ENCODE measurements around the gene ADRA2B. TPM values are rescaled to one million over a fixed set of nuclear protein-coding genes. Genes with fewer than 3 reads are reported as not detected.

ADRA2B gene
- total RNA-seq, 4 donors from 2014 or later = 2.1 to 6.0 (median 4.0) TPM

DNA sequence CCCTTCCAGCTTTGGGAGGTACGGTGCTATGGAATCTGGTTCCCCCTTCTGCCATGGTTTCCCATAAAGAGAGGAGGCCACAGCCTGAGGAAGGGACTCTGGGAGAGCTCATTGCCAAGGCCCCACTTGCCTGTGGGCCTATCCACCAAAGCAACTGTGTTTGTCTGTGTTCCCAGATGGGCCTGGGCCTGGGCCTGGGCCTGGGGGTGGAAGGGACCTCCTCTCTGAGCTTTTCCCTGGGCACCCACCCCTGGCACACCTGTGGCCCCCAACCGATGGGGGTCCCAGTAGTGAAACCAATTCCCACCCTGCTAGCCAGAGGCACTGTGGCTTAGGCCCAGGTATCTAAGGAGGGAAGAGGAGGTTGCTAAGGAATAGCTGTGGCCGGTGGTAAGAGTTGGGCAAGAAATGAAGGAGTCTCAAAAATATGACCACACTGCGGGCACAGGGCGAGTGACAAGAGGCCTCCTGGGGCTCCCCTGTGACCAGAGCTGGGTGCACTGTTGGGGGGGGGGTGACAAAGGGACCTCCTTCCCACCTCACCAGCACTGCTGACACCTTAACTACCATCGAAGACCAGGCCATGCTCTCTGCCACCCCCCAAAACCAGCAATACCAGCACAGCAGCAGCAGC lies 33.8 kb upstream of the ADRA2B start:
- TF ChIP-seq, protein P1, sequence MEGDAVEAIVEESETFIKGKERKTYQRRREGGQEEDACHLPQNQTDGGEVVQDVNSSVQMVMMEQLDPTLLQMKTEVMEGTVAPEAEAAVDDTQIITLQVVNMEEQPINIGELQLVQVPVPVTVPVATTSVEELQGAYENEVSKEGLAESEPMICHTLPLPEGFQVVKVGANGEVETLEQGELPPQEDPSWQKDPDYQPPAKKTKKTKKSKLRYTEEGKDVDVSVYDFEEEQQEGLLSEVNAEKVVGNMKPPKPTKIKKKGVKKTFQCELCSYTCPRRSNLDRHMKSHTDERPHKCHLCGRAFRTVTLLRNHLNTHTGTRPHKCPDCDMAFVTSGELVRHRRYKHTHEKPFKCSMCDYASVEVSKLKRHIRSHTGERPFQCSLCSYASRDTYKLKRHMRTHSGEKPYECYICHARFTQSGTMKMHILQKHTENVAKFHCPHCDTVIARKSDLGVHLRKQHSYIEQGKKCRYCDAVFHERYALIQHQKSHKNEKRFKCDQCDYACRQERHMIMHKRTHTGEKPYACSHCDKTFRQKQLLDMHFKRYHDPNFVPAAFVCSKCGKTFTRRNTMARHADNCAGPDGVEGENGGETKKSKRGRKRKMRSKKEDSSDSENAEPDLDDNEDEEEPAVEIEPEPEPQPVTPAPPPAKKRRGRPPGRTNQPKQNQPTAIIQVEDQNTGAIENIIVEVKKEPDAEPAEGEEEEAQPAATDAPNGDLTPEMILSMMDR (IDR thresholded peaks at IDR 0.05) = no peak
- no peak for TF ChIP-seq EP300 (IDR thresholded peaks at IDR 0.05)
- no peak for TF ChIP-seq POLR2A (IDR thresholded peaks at IDR 0.05; ENCODE audit: low read depth)
- no peak for TF ChIP-seq POLR2AphosphoS5 (IDR thresholded peaks at IDR 0.05)
- DNase-seq (ENCODE audit: extremely low spot score) = no peak
- WGBS = 97% methylated on average over 6 of the region's 6 CpGs

DNA sequence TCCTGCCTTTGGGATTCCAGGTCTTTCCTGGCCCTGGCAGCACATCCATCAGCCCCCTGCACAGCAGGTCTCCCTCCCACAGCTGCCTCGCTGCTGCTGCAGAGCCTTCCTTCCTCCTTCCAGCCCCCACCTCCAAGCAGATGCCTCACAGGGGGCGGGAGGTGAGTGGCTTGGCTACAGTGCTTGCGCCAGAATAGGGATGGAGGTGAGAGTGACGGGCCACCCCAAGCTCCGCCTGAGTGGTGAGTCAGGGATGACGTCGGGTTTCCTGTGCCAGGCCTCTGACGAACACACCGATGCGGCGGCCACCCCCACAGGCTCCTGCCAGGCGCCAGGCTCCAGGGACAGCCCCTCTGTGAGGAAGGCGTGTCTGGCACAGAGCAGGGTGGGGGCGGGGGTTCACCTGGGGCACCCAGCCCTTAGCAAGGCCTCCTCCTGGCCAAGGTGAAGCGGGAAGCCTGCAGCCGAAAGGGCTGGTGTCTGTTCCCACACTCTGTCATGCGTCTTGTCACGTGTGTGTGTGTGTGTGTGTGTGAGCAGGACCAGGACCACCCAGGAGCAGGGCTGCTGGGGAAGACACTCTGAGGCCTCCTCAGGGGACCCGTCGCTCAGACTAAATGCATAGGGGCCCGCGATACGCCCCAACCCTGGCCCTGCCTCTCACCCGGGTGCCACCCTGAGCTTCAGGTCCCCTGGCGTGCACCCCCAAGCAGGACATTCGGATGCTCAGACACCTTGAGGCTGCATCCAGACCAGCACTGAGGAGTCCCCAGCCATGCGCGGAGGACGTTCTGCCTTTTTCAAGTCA lies 32.2 kb upstream of the ADRA2B start:
- Histone ChIP-seq H3K36me3 (no peaks in the 10 kb centered on the region), H3K27ac (replicated peaks in 1 of 4) (peak overlapping the region in 3 of 4 donors; percentile 20 to 69 (median 46)), H3K4me1 (peaks cover 25 to 50% (median 48%) of the 10 kb centered on the region in 4 donors), H3K9me3 (no peaks in the 10 kb centered on the region), H3K27me3 (no peaks in the 10 kb centered on the region), H3K4me3 (peak overlapping the region in 3 of 4 donors; percentile 14 to 30 (median 21))
- intact Hi-C loops (cut with DNase I) = loop anchor here (5.0 kb wide), 1 partner anchor 109 kb away; no protein-coding TSS in a partner anchor
- WGBS = 33% methylated on average over 26 of the region's 29 CpGs
- no peak for DNase-seq (ENCODE audit: extremely low spot score)
- no peak for TF ChIP-seq POLR2A (IDR thresholded peaks at IDR 0.05; ENCODE audit: low read depth)
- peak; percentile 44 to 69 for TF ChIP-seq POLR2AphosphoS5 (IDR thresholded peaks at IDR 0.05)
- TF ChIP-seq, protein P1 (IDR thresholded peaks at IDR 0.05) = no peak
- no peak for TF ChIP-seq EP300 (IDR thresholded peaks at IDR 0.05)

More for the DNA sequence above, 33.8 kb upstream of the ADRA2B start:
- intact Hi-C loops (cut with DNase I) = no loop called here
- peaks cover 0 to 7% (median 0%) of the 10 kb centered on the region in 4 donors for H3K27me3 ChIP-seq
- no peak overlapping the region for H3K27ac ChIP-seq (replicated peaks in 1 of 4)
- no peaks in the 10 kb centered on the region for H3K9me3 ChIP-seq
- no peak overlapping the region for H3K4me3 ChIP-seq
- H3K4me1 ChIP-seq = peaks cover 17 to 39% (median 36%) of the 10 kb centered on the region in 4 donors
- no peaks in the 10 kb centered on the region for H3K36me3 ChIP-seq

DNA sequence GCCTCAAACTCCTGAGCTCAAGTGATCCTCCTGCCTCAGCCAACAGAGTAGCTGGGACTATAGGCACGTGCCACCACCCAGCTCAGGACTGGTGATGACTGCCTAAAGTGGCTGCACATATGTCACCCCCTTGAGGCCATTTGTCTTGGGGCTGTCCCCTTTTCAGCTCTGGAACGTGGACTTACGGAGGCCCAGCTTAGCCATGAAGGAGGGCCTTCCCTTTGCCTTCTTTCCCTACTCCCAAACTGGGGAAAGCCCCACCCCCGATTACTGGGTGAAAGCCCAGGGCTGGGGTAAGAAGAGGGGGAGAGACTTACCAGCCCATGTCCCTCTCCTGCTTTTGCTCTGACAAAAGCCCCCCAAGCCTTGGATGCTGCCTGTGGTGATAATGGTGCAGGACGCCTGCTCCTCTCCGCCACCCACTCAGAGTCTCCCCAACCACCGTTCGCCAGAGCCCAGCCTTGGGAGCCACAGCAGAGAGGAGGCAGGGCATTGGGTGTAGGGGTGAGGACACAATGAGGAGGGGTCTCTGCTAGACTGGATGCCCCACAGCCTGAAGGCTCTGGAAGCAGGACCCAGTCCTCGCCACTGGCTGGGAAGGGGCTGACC lies 31.3 kb upstream of the ADRA2B start:
- no peak for DNase-seq (ENCODE audit: extremely low spot score)
- Histone ChIP-seq H3K4me1 (peaks cover 25 to 50% (median 48%) of the 10 kb centered on the region in 4 donors), H3K9me3 (no peaks in the 10 kb centered on the region), H3K4me3 (no peak overlapping the region), H3K27ac (replicated peaks in 1 of 4) (peak overlapping the region; percentile 20 to 69 (median 34)), H3K27me3 (no peaks in the 10 kb centered on the region), H3K36me3 (no peaks in the 10 kb centered on the region)
- TF ChIP-seq, protein P1 (IDR thresholded peaks at IDR 0.05) = no peak
- TF ChIP-seq POLR2A (IDR thresholded peaks at IDR 0.05; ENCODE audit: low read depth) (no peak), POLR2AphosphoS5 (IDR thresholded peaks at IDR 0.05) (no peak), EP300 (IDR thresholded peaks at IDR 0.05) (no peak)
- intact Hi-C loops (cut with DNase I) = loop anchor here (5.0 kb wide), 1 partner anchor 110 kb away; no protein-coding TSS in a partner anchor
- 86% methylated on average over 9 of the region's 9 CpGs for WGBS

DNA sequence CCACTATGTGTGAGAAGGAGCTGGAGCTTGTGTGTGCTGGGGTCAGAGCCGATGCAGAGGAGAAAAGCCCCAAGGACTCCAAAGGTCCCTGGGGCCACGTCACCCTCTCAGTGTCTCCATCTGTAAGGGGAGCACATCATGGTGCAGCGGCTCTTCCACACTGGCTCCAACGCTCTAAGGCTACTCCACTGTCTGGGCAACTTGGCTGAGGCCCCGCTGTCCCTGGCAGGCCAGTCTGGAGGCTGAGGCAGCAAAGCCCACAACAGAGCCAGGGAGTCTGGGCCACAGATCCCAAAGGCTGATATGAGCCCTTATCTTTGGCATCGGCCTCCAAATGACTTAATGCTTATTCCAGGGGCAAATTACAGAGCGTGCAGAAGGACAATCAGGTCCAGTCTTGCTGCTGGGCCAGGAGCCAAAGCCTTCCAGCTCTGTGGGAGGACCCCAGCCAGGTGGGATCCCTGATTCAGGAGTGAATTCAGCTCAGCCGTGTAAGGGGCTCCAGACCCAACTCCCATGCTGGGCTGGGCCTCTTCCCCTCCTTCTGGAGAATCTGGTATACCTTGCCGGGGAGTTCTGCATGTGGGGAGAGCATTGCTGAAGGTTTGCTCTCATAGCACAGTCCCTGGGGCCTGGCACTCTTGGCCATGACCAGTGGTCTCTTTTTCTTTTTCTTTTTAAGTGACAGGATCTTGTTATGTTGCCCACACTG lies 30.7 kb upstream of the ADRA2B start:
- Histone ChIP-seq H3K36me3 (no peaks in the 10 kb centered on the region), H3K9me3 (no peaks in the 10 kb centered on the region), H3K4me3 (no peak overlapping the region), H3K4me1 (peaks cover 25 to 50% (median 48%) of the 10 kb centered on the region in 4 donors), H3K27me3 (no peaks in the 10 kb centered on the region), H3K27ac (replicated peaks in 1 of 4) (peak overlapping the region in 2 of 4 donors; percentile 69 to 75)
- WGBS = 95% methylated on average over 6 of the region's 9 CpGs
- no peak for DNase-seq (ENCODE audit: extremely low spot score)
- TF ChIP-seq, protein P1 (IDR thresholded peaks at IDR 0.05) = no peak
- intact Hi-C loops (cut with DNase I) = loop anchor here (5.0 kb wide), 1 partner anchor 110 kb away; no protein-coding TSS in a partner anchor

Measured in esophagus muscularis mucosa (tissue), 4 donors.